Prostate gland (tissue), 2 donors: ENCODE results near the gene OOSP1. TPM values are rescaled to one million over a fixed set of nuclear protein-coding genes. Genes with fewer than 3 reads are reported as not detected.

ENCODE experiments used
- DNase-seq: peaks from one replicate; pipeline ENCODE4 v3.0.0-alpha.2; 2019; ENCODE audit warnings: low spot score
- H3K27ac ChIP-seq, 2 donors: fragments of 200-600 bp; sonication (generic); 2 replicates each; pipeline ENCODE4 v1.5.1; 2017 to 2019
- H3K27me3 ChIP-seq: fragments of 200-600 bp; sonication (generic); replicated peaks from 2 replicates; pipeline ENCODE4 v1.5.1; 2019; ENCODE audit not compliant: insufficient read depth
- H3K36me3 ChIP-seq, 2 donors: fragments of 200-600 bp; sonication (generic); 1 replicate in 1 of 2; 2 replicates in 1 of 2; pipeline versions ENCODE4 v1.5.1 to v1.8.1; 2017 to 2019
- H3K4me1 ChIP-seq: fragments of 200-600 bp; sonication (generic); replicated peaks from 2 replicates; pipeline ENCODE4 v1.5.1; 2019
- H3K4me3 ChIP-seq, 2 donors: fragments of 200-600 bp; sonication (generic); 2 replicates each; pipeline ENCODE4 v1.5.1; 2017 to 2019
- H3K9me3 ChIP-seq: fragments of 200-600 bp; sonication (generic); 2 replicates; pipeline ENCODE4 v1.5.1; 2017
- CTCF ChIP-seq, 4 experiments: fragments of 200-600 bp in 2 of 4; fragments of 450-650 bp in 2 of 4; sonication (generic) in 2 of 4; IDR thresholded peaks; 1 replicate in 3 of 4; 2 replicates in 1 of 4; pipeline ENCODE4 v1.5.1; 2016 to 2019; ENCODE audit warnings: antibody characterized with exemption in 4 of 4, mild to moderate bottlenecking in 2 of 4, moderate library complexity in 2 of 4
- POLR2A ChIP-seq: fragments of 450-650 bp; IDR thresholded peaks from one replicate; pipeline ENCODE4 v1.6.1; 2016; ENCODE audit warnings: antibody characterized with exemption, mild to moderate bottlenecking
- POLR2AphosphoS5 ChIP-seq: sonication (generic); formaldehyde crosslinking; IDR thresholded peaks from one replicate; pipeline ENCODE4 v1.6.1; 2017; ENCODE audit warnings: antibody characterized with exemption
- WGBS: methylation state at CpG from one replicate; pipeline ENCODE4 v1.1.5; 2018; 5-methylcytosine and 5-hydroxymethylcytosine counted together
- intact Hi-C: fragments of 100-400 bp; cut with DNase I; formaldehyde crosslinking; loops from one replicate; pipeline ENCODE4 v1.14.2; 2022
- total RNA-seq, 2 donors: library from RNA; depleted of rRNA; stranded (reverse); fragments of >200 nt; gene quantifications; one replicate each; pipeline ENCODE4 v1.1.0, GENCODE V29; 2016

OOSP1 gene
- total RNA-seq, 2 donors from 2014 or later: not detected

GRCh38 chr11:59943997-59944714 is 5.9 kb downstream of the OOSP1 start:
- no peak overlapping the region for H3K27ac ChIP-seq
- no peaks in the 10 kb centered on the region for H3K36me3 ChIP-seq
- 91% methylated on average over 3 of the region's 3 CpGs for WGBS
- H3K9me3 ChIP-seq: no peaks in the 10 kb centered on the region
- no peak for TF ChIP-seq CTCF (IDR thresholded peaks at IDR 0.05)
- no peak for TF ChIP-seq POLR2A
- no peak for TF ChIP-seq POLR2AphosphoS5
- intact Hi-C loops: no loop called here
- H3K4me3 ChIP-seq: no peak overlapping the region
- no peaks in the 10 kb centered on the region for H3K4me1 ChIP-seq
- H3K27me3 ChIP-seq: no peaks in the 10 kb centered on the region
- DNase-seq: no peak

GRCh38 chr11:59944720-59945119 is 6.5 kb downstream of the OOSP1 start:
- TF ChIP-seq CTCF (IDR thresholded peaks at IDR 0.05) (no peak), POLR2A (no peak), POLR2AphosphoS5 (no peak)
- intact Hi-C loops: no loop called here
- 70% methylated on average over 2 of the region's 2 CpGs for WGBS
- no peaks in the 10 kb centered on the region for H3K36me3 ChIP-seq
- DNase-seq: no peak
- no peak overlapping the region for H3K27ac ChIP-seq
- no peaks in the 10 kb centered on the region for H3K9me3 ChIP-seq
- no peaks in the 10 kb centered on the region for H3K27me3 ChIP-seq
- H3K4me1 ChIP-seq: no peaks in the 10 kb centered on the region
- H3K4me3 ChIP-seq: no peak overlapping the region

GRCh38 chr11:59953463-59954218 is 15.4 kb downstream of the OOSP1 start:
- no peak overlapping the region for H3K4me3 ChIP-seq
- TF ChIP-seq POLR2A (no peak), POLR2AphosphoS5 (no peak), CTCF (IDR thresholded peaks at IDR 0.05) (no peak)
- WGBS: 84% methylated on average over 4 of the region's 4 CpGs
- intact Hi-C loops: no loop called here
- DNase-seq: no peak
- no peaks in the 10 kb centered on the region for H3K36me3 ChIP-seq
- no peak overlapping the region for H3K27ac ChIP-seq
- H3K27me3 ChIP-seq: no peaks in the 10 kb centered on the region
- no peaks in the 10 kb centered on the region for H3K9me3 ChIP-seq
- no peaks in the 10 kb centered on the region for H3K4me1 ChIP-seq

GRCh38 chr11:59954219-59954847 is 16.1 kb downstream of the OOSP1 start:
- intact Hi-C loops: no loop called here
- 76% methylated on average over 3 of the region's 3 CpGs for WGBS

More at GRCh38 chr11:59954219-59954847, 16.1 kb downstream of the OOSP1 start:
- DNase-seq: no peak
- H3K36me3 ChIP-seq: no peaks in the 10 kb centered on the region
- H3K27me3 ChIP-seq: no peaks in the 10 kb centered on the region
- no peaks in the 10 kb centered on the region for H3K4me1 ChIP-seq
- no peaks in the 10 kb centered on the region for H3K9me3 ChIP-seq
- TF ChIP-seq POLR2AphosphoS5: no peak
- TF ChIP-seq POLR2A: no peak
- TF ChIP-seq CTCF (IDR thresholded peaks at IDR 0.05): no peak
- H3K27ac ChIP-seq: no peak overlapping the region
- no peak overlapping the region for H3K4me3 ChIP-seq
